ENCODE data around the gene ELN.

Gene ELN

GRCh38 chr7:74063646-74064045 is 35.7 kb downstream of the ELN start:
- no peak for DNase-seq (ENCODE audit: low spot score)

- DNase-seq (ENCODE audit: low spot score): no peak
These were observed 36.7 kb downstream of the ELN start for GRCh38 chr7:74064696-74065095.

DNA sequence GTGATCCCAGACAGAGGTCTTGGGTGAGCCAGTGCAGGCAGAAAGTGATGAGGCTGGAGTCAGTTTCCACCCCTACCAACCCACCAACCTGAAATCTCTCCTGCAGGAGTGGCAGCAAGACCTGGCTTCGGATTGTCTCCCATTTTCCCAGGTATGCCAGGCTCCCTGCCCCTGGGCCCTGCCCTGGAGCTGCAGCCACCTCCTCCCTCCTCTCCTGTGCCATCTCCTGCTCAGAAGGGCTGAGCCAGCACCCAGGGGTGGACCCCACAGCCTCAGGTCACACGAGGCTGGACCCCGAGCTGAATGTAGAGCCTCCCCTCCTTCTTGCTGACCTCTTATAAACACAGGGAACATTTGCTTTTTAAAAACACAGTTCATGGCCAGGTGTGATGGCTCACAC is 38.7 kb downstream of the ELN start:
- DNase-seq (ENCODE audit: low spot score): no peak

GRCh38 chr7:74068378-74069085 is 40.6 kb downstream of the ELN start:
- DNase-seq (ENCODE audit: low spot score): no peak

DNA sequence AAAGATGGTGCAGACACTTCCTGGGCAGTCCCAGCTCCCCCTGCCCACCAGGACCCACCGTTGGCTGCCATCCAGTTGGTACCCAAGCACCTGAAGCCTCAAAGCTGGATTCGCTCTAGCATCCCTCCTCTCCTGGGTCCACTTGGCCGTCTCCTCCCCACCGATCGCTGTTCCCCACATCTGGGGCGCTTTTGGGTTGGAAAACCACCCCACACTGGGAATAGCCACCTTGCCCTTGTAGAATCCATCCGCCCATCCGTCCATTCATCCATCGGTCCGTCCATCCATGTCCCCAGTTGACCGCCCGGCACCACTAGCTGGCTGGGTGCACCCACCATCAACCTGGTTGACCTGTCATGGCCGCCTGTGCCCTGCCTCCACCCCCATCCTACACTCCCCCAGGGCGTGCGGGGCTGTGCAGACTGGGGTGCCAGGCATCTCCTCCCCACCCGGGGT is 41.1 kb downstream of the ELN start:
- no peak for DNase-seq (ENCODE audit: low spot score)

GRCh38 chr7:74069790-74070618 is 42.0 kb downstream of the ELN start:
- DNase-seq (ENCODE audit: low spot score): no peak

DNA sequence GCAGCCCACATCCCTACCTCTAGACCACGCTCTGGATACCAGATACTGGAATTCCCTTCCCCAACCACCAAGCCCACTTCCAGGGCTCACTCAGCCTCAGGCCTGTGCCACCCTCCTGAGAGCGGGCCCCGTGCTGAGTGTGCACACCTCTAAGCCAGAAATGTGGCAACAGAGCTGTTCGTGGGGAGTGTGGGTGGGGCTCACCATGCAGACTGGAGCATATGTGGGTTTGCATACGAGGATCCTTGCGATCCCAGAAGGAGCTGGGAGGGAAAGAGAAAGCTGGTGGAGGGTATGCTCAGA is 42.6 kb downstream of the ELN start:
- DNase-seq (ENCODE audit: low spot score): no peak

DNA sequence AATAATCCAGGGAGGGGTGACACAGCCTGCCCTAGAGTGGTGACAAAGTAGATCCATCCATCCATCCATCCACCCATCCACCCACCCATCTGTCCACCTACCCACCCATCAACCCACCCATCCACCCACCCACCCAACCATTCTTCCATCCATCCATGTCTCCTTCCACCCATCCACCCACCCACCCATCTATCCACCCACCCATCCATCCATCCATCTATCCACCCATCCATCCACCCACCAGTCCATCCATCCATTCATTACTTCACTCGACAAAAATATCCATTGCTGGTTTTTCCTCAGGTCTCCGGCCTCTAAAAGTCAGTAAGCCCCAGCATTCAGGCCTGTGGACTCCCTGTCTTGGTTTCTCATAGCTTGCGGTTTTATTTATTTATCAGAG is 43.1 kb downstream of the ELN start:
- no peak for DNase-seq (ENCODE audit: low spot score)

DNA sequence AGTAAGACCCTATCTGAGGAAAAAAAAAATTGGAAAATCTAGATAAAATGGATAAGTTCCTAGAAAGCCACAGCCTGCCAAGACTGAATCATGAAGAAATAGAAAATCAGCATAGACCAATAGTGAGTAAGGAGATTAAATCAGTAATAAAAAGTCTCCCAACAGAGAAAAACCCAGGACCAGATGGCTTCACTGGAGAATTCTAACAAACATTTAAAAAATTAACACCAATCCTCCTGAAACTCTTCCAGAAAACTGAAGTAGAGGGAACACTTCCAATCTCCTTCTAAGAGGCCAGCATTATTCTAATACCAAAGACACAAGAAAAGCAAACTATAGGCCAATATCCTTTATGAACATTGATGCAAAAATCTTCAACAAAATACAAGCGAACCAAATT is 46.8 kb downstream of the ELN start:
- DNase-seq (ENCODE audit: low spot score): no peak

DNA sequence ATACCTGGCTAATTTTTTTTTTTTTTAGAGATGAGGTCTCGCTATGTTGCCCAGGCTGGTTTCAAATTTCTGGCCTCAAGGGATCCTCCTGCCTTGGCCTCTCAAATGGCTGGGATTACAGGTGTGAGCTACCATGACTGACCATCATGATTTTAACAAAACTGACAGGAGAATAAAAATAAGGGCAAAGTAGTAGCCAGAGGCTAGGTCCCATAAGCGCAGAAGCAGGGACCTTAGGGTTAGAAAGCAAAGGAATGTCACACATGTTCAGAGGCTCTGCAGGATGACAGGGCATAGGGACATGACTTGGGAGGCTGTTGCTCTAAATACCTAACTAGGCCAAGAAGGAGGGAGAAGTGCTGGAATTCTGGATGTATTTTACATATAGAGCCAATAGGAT is 50.5 kb downstream of the ELN start:
- no peak for DNase-seq (ENCODE audit: low spot score)

GRCh38 chr7:74082770-74083116 is 54.8 kb downstream of the ELN start:
- no peak for DNase-seq (ENCODE audit: low spot score)

GRCh38 chr7:74083117-74083876 is 55.3 kb downstream of the ELN start, which contains the start of gene LIMK1:
TSS of gene LIMK1 (plus strand) at chr7:74083804. CDS start at chr7:74083991, 187 bp downstream.
- peak; percentile 98 for DNase-seq (ENCODE audit: low spot score)

- DNase-seq (ENCODE audit: low spot score): peak; percentile 74
These were observed 56.2 kb downstream of the ELN start for GRCh38 chr7:74083928-74084721.

- no peak for DNase-seq (ENCODE audit: low spot score)
These were observed 57.0 kb downstream of the ELN start for GRCh38 chr7:74084722-74085578.

GRCh38 chr7:74087791-74088453 is 59.9 kb downstream of the ELN start:
- DNase-seq (ENCODE audit: low spot score): no peak

- DNase-seq (ENCODE audit: low spot score): no peak
These were observed 64.5 kb downstream of the ELN start for GRCh38 chr7:74092321-74092963.

- no peak for DNase-seq (ENCODE audit: low spot score)
These were observed 65.0 kb downstream of the ELN start for GRCh38 chr7:74092964-74093471.

DNA sequence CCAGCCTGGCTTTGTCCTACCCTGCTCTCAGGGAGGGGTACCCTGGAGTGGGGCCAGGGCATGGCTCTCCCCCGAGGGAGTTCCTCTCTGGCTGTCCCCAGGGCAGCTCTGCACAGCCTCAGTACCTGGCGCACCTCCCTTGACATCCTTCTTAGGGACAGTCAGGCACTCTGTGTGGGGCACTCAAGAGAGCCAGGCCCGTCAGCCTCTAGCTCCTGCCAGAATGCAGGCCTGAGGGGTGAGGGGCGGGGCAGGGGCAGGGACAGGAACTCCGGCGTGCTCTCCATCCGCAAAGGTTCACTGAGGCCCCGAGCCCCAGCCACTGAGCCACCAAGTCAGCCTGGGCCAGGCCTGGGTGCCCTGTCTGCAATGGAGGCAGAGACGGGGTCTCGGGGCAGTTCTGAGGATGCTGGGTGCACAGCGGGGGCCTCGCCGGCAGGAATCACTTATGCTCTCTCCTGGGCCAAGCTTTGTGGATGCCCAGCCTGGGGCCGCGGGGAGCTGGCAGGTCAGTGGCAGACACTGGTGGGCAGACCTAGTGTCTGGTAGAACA is 65.8 kb downstream of the ELN start:
- DNase-seq (ENCODE audit: low spot score): peak; percentile 35
